ENCODE results near the gene WFIKKN2.

Gene WFIKKN2

GRCh38 chr17:50808413-50808812 lies 27.0 kb upstream of the WFIKKN2 start:
- no peak for DNase-seq (ENCODE audit: low read depth in 2 of 2)

DNA sequence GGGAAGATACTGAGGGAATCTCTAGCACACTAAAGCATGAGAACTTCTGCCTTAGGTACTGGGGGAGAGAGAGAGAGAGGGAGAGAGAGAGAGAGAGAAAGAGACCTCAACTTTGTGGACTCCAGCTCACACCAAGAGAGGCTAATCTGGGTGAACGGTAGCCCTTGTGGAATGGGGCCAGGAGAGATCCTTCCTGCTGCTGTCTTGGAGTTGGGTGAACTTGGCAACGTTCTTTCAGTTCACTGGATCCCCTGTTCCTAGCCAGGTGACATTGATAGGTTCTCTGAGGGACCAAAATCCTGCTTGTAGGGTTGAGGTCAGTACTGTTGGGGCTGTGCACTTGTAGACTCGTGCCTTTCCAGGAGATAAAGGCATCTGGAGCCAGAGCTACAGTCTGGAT lies 26.5 kb upstream of the WFIKKN2 start:
- no peak for DNase-seq (ENCODE audit: low read depth in 2 of 2)

DNA sequence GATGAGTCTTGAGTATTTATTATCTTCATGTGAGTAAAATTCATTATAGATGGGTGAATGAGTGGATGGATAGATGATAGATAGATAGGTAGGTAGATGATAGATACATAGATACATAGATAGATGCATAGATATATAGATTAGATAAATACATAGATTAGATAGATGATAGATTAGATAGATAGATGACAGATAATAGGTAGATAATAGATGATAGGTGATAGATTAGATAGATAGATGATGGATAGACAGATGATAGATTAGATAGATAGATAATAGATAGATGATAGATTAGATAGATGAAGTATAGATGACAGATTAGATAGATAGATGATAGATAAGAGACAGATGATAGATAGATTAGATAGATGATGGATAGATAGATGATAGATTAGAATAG lies 21.8 kb upstream of the WFIKKN2 start:
- DNase-seq (ENCODE audit: low read depth in 2 of 2) = no peak

DNA sequence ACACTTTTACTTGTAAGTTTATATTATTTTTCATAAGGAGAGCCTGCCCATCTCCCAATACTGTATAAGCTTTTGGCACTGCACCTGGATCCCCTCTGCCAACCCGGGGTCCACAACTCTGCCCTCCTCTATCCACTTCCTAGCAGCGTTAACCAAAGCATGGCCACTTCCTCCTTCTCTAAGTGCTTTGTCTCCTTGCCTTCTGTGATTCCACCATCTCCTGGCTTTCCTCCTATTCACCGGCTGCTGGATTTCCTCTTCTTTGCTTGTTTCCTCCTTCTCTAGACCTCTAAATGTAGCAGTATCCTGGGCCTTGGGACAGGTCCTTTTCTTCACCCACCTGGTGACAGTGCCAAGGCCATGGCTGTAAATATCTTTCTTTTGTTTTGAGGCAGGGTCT lies 20.0 kb upstream of the WFIKKN2 start:
- DNase-seq (ENCODE audit: low read depth in 2 of 2) = no peak

GRCh38 chr17:50816271-50816670 lies 19.1 kb upstream of the WFIKKN2 start:
- no peak for DNase-seq (ENCODE audit: low read depth in 2 of 2)

DNA sequence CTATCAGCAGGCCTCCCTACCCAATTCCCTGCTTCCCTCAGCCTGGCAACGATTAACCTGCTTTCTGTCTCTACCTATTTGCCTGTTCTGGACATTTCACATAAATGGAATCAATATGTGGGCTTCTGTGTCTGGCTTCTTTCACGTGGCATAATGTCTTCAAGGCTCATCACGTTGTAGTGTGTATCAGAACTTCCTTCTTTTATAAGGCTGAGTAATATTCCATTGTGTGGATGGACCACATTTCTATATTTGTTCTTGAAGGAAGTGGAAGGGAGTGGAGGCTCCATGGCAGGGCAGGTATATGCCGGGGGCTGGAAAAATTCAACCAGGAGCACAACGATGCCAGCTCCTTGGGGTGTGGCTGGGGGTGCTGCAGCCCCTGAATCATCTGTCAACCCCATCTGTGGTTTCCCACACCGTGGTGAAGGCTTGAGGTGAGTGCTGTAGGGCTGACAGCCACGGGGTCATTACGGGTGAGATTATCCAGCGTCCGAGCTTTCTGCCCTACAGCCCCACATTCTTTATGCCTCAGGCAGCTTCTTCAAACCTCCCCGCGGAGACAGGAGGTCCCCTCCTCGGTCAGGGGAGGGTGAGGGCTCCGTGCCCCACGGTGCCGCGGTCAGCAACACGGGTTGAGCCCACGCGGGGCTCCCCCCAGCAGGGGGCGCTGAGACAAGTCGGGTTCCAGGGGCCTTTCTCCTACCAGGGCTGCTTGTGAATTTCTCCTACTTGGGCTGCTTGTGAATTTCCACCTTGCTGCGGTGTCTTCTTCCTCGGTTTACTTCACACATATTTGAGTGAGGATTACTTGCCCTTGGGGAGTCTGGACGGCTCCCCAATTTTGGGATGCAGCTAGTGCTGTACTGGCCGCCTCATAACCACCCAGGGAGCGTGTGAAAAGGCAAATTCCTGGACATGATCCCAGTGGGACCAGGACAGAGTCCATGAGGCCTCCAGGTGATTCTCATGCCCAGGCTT lies 18.3 kb upstream of the WFIKKN2 start:
- DNase-seq (ENCODE audit: low read depth in 2 of 2) = peak; percentile 10 to 14

DNA sequence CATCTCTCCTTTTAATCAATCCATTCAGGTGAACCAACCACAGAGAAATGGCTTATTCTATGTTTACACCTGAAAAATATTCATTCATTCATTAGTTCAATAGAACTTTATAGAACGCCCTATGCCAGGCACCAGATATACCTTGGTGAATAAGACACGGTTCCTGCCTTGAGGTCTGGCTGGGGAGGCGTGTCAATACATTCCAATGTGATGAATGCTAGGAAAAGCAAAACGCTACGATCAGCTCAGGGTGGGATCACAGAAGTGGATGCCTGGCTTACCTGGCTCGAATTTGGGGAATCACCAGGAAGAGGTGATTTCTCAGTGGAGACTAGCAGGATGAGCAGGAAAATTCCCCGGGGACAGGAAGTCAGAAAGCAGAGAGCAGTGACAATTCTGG lies 17.5 kb upstream of the WFIKKN2 start:
- DNase-seq (ENCODE audit: low read depth in 2 of 2) = no peak

GRCh38 chr17:50818261-50818660 lies 17.1 kb upstream of the WFIKKN2 start:
- DNase-seq (ENCODE audit: low read depth in 2 of 2) = no peak

DNA sequence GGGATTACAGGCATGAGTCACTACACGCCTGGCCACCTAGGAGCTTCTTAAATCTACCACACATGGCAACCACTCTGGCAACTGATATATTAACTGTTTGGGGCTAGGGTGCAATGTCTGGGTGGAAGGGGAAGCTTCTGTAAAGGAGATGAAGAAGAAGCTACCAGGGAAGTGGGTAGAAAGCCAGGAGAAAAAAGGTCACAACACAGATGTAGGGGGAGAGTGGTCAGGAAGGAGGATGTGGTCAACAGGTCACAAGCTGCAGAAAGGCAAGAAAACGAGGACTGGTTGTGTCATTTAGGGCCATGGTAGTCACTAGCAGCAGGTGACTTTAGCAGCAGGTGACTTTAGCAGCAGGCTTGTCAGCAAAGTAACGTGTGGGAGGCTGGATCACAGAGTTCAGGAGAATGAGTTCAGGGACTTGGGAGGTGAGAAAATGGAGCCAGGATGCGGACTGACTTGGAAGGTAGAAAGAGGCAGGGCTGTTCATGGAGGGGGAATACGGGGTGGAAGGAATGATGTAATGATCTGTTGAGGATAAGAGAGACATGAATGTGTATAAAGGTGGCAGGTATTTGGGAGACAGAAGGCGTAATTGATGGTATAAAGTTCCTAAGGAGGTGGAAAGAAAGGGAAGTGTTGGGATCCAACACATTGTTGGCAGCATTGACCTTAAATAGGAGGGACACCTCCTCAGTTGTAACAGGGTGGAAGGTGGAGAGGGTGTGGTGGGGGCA lies 16.3 kb upstream of the WFIKKN2 start:
- DNase-seq (ENCODE audit: low read depth in 2 of 2) = no peak

DNA sequence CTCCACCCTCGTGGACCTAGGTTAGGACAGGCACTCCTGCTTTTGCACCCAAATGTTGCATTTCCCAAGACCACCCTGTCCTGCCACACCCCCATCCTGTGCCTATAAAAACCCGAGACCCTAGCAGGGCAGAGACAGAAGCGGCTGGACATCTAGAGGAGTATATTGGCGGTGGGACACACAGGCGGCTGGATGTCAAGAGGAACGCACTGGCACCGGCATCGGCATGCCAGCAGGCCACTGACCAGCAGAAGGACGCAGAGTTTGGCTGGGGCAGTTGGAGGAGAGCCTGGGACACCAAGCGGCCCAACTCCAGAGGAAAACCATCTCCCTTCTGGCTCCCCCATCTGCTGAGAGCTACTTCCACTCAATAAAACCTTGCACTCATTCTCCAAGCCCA lies 14.7 kb upstream of the WFIKKN2 start:
- DNase-seq (ENCODE audit: low read depth in 2 of 2) = no peak

DNA sequence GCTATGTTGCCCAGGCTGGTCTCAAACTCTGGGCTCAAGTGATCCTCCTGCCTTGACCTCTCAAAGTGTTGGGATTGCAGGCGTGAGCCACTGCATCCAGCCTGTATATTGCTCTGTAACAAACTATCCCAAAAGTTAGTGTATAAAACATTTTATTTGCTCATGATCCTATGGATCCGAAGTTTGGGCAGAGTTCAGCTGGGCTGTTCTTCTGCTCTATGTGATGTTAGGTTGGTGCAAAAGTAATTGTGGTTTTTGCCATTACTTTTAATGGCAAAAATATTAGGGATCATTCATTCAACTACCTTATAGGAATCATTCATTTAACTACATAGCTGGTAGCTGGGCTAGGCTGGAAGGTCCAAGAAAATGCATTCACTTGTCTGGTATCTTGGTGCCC lies 12.8 kb upstream of the WFIKKN2 start:
- DNase-seq (ENCODE audit: low read depth in 2 of 2) = no peak

DNA sequence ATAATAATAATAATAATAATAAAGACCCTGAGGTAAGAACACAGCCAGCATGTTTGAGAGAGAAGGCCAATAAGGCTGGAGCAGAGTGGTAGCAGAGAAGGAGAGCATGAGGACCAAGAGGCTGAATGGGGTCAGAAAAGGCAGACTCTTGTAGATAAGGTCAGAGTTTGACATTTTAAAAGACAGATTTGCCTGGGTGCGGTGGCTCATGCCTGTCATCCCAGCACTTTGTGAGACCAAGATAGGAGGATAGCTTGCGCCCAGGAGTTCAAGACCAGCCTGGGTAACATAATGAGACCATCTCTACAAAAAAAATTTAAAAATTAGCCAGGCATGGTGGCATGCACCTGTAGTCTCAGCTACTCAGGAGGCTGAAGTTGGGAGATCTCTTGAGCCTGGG lies 11.0 kb upstream of the WFIKKN2 start:
- no peak for DNase-seq (ENCODE audit: low read depth in 2 of 2)

GRCh38 chr17:50825188-50825587 lies 10.2 kb upstream of the WFIKKN2 start:
- DNase-seq (ENCODE audit: low read depth in 2 of 2) = no peak

- DNase-seq (ENCODE audit: low read depth in 2 of 2) = no peak
Observed at GRCh38 chr17:50828508-50829170, 6.7 kb upstream of the WFIKKN2 start.

- no peak for DNase-seq (ENCODE audit: low read depth in 2 of 2)
Observed at GRCh38 chr17:50829332-50829731, 6.1 kb upstream of the WFIKKN2 start.

DNA sequence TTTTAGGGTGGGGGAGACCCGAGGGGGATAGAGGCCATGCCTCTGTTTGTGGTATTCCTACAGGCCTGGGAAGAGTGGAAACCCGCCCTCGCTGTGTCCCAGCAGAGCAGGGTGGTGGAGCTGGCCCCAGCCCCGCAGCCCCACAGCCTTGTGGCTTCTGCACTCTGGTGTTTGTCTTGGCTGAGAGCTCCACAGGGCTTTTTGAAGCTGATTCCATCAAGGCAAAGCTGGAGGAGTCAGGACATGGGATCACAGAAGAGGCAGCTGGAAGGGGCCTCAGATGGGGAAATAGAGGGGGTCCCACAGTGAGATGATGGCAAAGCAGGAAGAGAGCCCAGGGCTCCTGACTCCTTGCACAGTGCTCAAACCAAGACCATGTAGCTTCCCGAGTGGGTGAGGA lies 5.0 kb upstream of the WFIKKN2 start:
- DNase-seq (ENCODE audit: low read depth in 2 of 2) = no peak

DNA sequence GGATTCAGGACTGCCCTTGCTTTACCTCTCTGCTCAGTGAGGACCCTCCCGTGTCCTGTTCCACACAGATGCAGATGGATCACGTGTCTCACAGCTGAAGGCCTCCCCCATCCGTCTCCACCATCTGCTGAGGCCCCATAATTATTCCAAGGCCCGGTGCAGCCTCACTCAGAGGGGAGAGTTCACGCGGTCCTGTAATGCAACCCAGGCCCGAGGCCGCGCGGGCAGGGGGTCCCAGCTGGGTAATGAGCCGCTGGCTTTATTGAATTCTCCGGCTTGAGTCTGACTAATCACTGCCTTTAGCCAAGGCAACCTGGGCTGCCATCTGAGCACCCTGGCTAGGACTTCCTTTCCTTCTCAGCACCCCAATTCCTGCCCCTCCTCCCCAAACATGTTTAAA lies 4.4 kb upstream of the WFIKKN2 start:
- no peak for DNase-seq (ENCODE audit: low read depth in 2 of 2)

GRCh38 chr17:50831471-50831928 lies 3.9 kb upstream of the WFIKKN2 start:
- DNase-seq (ENCODE audit: low read depth in 2 of 2) = no peak

GRCh38 chr17:50832267-50832863 lies 3.0 kb upstream of the WFIKKN2 start:
- DNase-seq (ENCODE audit: low read depth in 2 of 2) = no peak

- DNase-seq (ENCODE audit: low read depth in 2 of 2) = no peak
Observed at GRCh38 chr17:50832864-50833381, 2.5 kb upstream of the WFIKKN2 start.

- DNase-seq (ENCODE audit: low read depth in 2 of 2) = no peak
Observed at GRCh38 chr17:50833510-50834428, 1.6 kb upstream of the WFIKKN2 start.

Data from stimulated activated CD8-positive, alpha-beta memory T cell treated with anti-CD3 and anti-CD28 coated beads, Interleukin-15, amount 100 ng/mL, for 4 hours (primary cell).